ENCODE data around the gene STEAP3.

DNA sequence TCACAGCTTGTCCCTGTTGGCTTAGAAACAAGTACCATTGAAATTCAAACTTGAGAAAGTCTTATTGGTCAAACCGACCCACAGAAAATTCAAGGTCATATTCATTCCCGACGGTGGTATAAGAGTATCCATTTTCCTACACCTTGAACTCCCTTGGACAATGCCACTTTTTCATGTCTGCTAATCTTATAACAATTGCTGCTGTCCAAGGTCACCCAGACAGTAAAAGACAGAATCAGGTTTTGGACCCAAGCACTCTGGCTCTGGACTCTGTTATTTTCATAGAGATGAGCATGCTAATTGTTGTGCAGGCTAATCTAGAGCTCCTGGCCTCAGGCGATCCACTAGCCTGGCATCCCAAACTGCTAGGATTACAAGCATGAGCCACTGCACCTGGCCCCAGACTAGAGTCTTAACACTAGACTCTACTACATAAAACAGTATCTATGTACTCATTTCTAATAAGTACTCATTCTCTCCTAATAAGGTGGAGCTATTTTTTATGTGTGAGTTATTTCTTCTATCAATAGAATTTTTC is 85.2 kb downstream of the STEAP3 start:
- TF ChIP-seq, protein P1, sequence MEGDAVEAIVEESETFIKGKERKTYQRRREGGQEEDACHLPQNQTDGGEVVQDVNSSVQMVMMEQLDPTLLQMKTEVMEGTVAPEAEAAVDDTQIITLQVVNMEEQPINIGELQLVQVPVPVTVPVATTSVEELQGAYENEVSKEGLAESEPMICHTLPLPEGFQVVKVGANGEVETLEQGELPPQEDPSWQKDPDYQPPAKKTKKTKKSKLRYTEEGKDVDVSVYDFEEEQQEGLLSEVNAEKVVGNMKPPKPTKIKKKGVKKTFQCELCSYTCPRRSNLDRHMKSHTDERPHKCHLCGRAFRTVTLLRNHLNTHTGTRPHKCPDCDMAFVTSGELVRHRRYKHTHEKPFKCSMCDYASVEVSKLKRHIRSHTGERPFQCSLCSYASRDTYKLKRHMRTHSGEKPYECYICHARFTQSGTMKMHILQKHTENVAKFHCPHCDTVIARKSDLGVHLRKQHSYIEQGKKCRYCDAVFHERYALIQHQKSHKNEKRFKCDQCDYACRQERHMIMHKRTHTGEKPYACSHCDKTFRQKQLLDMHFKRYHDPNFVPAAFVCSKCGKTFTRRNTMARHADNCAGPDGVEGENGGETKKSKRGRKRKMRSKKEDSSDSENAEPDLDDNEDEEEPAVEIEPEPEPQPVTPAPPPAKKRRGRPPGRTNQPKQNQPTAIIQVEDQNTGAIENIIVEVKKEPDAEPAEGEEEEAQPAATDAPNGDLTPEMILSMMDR (IDR thresholded peaks at IDR 0.05), result no peak
- no peak for TF ChIP-seq POLR2A (IDR thresholded peaks at IDR 0.05)
- no peak for TF ChIP-seq POLR2AphosphoS5 (IDR thresholded peaks at IDR 0.05)
